OCI-LY1 (cell line): ENCODE measurements around the gene ADGRG1.

ENCODE experiments used
- EZH2 ChIP-seq: fragments of 200-600 bp; sonication (generic), shearing (Covaris generic); IDR thresholded peaks from 2 replicates; pipeline ENCODE4 v1.8.0; 2017; ENCODE audit warnings: borderline replicate concordance, mixed run types, mild to moderate bottlenecking, antibody characterized with exemption, low read length, moderate library complexity, mixed read lengths
- TF ChIP-seq, protein P1 (sequence below): fragments of 200-600 bp; sonication (generic), shearing (Covaris generic); IDR thresholded peaks from 2 replicates; pipeline ENCODE4 v1.5.1; 2017; ENCODE audit warnings: mild to moderate bottlenecking, antibody characterized with exemption, low read length, moderate library complexity, mixed read lengths

DNA sequence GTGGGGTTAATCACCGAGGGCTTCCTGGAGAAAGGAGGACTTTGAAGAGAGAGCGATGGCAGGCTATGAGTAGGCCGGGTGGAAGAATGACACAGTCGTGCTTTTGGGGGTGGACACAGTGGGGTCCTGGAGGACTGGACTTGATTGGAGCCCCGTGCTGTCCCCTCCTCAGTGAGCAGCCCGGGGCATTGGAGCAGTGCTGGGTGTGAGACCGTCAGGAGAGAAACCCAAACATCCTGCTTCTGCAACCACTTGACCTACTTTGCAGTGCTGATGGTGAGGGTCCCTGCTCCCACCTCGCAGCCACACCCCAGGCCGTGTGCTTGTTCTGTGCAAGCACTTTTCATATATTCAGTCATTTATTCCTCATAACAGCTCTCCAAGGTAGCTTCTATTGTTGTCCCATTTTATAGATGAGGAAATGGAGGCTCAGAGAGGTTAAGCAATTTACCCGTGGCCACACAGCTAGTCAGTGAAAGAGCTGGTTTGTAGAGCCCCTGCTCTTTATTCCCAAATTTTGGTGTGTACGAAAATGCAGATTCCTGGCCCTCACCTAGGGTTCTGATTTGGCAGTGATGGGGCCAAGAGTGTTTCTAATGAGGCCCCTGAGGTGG lies 28.0 kb downstream of the ADGRG1 start:
- TF ChIP-seq, protein P1, sequence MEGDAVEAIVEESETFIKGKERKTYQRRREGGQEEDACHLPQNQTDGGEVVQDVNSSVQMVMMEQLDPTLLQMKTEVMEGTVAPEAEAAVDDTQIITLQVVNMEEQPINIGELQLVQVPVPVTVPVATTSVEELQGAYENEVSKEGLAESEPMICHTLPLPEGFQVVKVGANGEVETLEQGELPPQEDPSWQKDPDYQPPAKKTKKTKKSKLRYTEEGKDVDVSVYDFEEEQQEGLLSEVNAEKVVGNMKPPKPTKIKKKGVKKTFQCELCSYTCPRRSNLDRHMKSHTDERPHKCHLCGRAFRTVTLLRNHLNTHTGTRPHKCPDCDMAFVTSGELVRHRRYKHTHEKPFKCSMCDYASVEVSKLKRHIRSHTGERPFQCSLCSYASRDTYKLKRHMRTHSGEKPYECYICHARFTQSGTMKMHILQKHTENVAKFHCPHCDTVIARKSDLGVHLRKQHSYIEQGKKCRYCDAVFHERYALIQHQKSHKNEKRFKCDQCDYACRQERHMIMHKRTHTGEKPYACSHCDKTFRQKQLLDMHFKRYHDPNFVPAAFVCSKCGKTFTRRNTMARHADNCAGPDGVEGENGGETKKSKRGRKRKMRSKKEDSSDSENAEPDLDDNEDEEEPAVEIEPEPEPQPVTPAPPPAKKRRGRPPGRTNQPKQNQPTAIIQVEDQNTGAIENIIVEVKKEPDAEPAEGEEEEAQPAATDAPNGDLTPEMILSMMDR = no peak
- TF ChIP-seq EZH2 = no peak
